HG03520 (cell line): ENCODE data around the gene MKX.

ENCODE experiments used
- ATAC-seq: cut with Tn5 transposase; IDR thresholded peaks from one replicate; pipeline ENCODE4 v1.9.1; 2021; ENCODE audit warnings: mild to moderate bottlenecking, moderate library complexity; ENCODE audit not compliant: unreplicated experiment

Gene MKX, protein sequence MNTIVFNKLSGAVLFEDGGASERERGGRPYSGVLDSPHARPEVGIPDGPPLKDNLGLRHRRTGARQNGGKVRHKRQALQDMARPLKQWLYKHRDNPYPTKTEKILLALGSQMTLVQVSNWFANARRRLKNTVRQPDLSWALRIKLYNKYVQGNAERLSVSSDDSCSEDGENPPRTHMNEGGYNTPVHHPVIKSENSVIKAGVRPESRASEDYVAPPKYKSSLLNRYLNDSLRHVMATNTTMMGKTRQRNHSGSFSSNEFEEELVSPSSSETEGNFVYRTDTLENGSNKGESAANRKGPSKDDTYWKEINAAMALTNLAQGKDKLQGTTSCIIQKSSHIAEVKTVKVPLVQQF

DNA sequence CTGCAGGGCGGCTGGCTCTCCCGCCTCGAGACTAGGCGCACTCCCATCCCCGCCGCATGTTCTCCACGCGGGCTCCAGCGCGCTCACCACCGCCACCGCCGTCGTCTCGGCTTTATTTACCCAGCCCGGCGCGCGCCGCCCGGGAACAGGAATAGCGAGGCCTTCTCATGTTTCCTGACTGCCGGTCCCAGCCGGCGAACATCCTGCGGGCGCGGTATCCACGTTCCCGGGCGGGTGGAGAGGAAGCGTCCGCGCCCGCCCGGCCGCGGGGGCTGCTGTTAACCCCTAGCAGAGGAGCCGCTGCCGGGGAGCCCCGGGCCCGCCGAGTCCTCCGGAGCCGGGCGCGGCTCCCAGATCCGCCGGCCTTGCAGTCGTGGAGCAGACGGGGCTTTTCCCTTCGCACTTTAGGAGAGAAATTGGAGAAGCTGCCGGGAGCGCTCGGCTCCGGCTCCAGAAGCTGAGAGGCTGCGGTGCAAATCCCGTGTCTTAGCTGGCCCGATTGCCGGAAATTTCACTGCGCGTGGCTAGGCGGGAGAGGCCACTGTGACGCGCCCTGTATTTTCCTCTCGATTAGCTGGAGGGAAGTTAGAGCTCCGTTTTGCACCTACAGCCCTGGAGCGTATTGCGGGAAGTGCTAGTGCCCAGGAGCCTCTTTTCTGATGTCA is at the start of gene MKX:
TSS of gene MKX (minus strand) at position 88 of the 665 bp plus-strand sequence. CDS start 2,404 bp downstream, outside the sequence.
- ATAC-seq = no peak

- ATAC-seq = no peak
Observed at GRCh38 chr10:27794157-27794556, 48.5 kb upstream of the MKX start.

GRCh38 chr10:27792216-27792615 is 46.6 kb upstream of the MKX start:
- ATAC-seq = no peak

DNA sequence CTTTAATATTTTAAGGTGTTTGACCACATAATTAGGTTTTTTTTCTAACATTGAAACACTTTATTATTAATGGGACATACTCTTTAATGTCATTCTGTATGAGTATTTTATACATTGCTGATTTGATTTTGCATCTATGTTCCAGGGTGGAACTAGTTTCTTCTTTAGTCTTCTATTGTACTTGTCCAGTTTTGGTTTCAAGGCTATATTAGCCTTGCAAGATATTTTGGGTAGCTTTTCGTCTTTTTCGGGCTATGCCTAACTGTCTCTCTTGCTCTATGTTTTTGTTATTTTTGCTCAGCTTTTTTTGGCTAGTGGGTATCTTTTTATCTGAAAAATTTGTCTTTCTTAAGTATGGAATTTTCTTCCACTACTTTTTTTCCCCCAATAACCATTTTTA is 38.7 kb upstream of the MKX start:
- no peak for ATAC-seq

- peak; percentile 61 for ATAC-seq
Observed at GRCh38 chr10:27783660-27784059, 38.0 kb upstream of the MKX start.

- ATAC-seq = no peak
Observed at GRCh38 chr10:27779462-27780015, 33.9 kb upstream of the MKX start.

DNA sequence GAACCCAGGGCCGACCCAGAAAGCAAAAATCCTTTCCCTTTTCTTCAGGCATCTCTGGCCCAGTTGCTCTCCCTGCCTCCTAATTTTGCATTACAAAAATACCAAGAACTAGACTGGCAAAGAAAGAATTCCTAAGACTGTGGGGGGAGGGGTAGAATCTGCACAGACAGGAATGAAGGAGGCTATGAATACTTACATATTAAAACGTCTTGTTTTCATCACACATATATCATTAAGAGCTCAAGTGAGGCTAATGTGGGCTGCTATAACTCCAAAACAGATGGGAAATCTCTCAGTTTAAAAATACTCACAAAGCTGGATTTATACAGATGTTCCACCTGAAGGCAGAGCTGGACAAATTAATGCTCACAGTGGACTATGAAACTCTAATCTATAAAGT is 29.2 kb upstream of the MKX start:
- no peak for ATAC-seq

DNA sequence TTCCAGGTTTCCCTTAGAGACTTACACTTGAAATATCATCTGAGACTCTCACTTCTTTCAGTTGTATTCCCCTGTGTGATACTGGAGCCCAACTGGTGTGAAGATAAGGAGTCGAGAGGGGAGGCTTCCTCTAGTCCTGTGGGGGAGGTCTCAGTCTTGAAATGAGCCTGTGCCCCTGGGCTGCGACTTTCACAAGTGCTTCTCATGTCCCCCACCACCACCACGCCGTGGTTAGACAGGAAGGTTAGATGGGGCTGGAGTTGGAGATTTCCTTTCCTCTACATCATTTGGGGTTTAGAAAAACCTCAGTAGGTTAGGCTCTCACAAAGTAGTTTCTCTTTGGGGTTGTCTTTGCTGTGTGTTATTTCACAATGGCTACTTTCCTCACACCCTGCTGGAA is 25.6 kb upstream of the MKX start:
- no peak for ATAC-seq

DNA sequence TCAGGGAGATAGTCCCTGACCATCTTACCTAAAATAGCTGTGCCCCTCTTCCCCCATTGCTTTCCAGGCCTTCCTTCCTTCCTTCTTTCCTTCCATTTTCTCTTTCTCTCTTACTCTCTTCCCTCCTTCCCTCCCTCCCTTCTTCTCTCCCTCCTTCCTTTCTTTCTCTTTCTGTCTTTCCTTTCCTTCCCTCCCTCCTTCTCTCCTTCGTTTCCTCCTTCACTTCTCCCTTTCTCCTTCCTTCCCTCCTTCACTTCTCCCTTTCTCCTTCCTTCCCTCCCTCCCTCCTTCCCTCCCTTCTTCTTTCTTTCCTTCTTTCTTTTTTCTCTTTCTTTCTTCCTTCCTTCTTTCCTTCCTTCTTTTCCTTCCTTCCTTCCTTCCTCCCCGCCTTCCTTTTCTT is 24.6 kb upstream of the MKX start:
- no peak for ATAC-seq

GRCh38 chr10:27760867-27761266 is 15.2 kb upstream of the MKX start:
- no peak for ATAC-seq

- no peak for ATAC-seq
Observed at GRCh38 chr10:27759483-27760272, 14.1 kb upstream of the MKX start.

DNA sequence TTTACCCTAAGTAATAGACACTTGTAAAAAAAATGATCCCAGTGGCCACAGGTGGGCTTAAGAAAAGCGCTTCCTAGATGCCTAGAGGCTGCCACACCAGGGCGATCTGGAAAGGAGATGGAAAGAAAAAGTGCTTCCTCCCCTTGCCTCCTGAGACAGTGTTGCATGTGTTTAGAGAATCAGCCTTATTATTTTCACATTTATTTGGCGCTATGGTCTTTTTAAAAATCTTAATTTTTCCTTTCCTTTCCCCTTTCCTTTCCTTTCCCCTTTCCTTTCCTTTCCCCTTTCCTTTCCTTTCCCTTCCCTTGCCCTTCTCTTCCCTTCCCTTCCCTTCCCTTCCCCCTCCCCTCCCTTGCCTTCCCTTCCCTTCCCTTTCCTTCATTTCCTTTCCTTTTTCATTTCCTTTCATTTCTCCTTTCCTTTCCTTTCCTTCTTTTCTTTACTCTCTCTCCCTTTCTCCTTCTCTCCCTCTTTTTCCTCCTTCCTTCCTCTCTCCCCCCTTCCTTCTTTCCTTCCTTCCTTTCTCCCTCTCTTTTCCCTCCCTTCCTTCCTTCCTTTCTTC is 7.1 kb upstream of the MKX start:
- no peak for ATAC-seq

DNA sequence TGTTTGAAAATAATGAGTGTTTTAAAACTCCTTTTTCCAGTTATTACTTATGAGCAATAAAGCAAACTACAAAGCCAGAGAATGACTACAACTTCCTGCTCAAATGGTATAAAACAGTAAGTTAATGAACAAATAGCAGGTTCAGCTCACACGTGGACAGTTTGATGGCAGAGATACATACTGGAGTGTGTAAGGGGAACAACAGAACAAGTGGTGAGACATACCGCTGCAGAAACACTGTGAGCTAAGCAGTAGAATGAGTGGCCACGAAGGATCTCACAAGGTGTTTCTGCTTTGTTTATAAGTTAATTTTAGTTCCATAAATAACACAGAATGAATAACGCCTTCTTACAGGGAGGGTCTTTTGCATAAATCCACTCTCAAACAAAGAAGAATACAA is 3.0 kb upstream of the MKX start:
- ATAC-seq = no peak

DNA sequence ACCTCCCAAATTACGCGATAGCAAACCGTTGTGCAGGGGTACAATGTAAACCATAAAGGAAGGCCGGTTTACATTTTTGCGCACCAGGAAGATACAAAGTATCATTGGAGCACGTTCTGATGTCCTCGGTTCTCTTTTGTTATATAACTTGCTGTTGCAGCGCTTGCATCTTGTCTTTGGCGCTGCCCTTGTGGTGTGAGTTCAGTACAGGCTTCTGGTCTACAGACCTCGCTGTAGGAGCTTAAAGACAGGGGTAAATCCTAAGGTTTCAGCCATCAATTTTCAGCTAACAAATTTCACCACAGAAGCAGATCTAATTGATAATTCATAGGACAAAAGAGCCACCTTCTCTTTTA is 1.5 kb upstream of the MKX start:
- no peak for ATAC-seq

DNA sequence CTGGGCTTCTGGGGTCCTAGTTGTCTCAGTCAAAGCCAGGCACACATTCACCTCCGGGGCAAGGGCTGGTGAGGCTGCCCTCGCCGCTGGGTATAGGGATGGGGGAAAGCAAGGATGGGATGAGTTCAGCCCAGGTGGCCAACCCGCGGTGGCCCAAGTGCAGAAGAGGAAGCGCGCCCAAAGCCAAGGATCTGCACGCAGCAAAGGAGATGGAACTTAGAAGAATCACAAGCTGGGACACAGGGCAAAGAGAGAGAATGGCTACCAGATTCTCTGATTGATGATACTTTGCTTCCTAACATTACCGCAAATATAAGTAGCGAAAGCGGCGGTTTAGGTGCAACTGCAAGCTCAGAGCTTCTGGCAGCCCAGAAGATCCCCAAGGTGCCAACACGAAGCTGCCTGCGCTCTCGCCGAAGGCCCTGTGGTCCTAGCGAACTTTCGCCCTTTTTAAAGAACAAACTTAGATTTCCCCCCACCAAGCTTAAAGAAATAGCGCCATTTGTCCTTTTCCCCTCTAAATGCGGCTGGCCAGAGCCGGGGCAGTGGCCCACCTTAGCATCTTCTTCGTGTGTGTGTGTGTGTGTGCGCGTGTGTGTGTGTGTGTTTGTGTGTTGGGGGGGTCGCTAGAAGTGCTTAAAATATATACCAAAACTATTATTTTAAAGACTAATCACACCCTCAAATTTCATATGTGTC is 927 bp upstream of the MKX start:
- no peak for ATAC-seq

DNA sequence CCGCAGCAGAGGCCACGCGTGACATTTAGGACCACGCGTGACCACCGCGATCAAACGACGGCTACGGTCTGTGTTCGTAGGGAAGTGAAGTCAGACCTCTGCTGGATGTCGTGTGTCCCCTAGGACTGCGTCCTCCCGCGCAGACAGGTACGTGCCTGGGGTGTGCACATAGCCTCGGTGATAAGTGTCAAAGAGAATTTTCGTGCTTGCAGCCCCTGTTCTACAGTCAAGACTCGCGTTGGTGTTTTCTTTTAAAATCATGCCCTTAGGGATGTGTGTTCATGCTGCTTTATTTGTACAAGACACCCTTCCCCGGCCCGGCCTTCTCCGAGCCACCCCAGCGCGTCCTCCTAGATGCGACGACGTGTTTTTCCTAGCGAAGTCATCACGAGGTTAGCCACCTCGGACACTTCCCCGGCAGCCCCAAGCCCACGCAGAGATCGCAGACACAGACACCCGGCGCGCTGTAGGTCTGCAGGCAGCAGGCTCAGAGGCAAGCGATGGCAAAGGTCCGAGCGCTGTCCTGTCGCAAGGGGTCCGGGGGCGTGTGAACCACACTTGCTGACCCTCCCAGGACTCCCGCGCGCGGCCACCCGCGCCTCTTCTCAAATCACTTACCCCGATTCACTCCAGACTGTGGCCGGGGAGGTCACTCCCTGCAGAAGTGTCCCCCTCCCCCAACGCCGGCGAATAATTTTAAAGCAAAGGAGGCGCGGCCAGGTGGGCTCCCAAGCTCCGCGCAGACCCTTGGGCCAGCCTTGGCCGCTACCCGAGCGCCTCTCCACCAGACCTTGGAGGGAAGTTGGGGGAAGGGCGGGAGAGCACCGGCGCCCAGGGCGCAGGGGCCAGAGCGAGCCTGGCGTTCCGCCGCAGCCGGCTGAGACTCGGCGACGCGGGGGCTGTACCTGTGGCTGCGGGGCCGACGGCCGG is 552 bp downstream of the MKX start:
- no peak for ATAC-seq

DNA sequence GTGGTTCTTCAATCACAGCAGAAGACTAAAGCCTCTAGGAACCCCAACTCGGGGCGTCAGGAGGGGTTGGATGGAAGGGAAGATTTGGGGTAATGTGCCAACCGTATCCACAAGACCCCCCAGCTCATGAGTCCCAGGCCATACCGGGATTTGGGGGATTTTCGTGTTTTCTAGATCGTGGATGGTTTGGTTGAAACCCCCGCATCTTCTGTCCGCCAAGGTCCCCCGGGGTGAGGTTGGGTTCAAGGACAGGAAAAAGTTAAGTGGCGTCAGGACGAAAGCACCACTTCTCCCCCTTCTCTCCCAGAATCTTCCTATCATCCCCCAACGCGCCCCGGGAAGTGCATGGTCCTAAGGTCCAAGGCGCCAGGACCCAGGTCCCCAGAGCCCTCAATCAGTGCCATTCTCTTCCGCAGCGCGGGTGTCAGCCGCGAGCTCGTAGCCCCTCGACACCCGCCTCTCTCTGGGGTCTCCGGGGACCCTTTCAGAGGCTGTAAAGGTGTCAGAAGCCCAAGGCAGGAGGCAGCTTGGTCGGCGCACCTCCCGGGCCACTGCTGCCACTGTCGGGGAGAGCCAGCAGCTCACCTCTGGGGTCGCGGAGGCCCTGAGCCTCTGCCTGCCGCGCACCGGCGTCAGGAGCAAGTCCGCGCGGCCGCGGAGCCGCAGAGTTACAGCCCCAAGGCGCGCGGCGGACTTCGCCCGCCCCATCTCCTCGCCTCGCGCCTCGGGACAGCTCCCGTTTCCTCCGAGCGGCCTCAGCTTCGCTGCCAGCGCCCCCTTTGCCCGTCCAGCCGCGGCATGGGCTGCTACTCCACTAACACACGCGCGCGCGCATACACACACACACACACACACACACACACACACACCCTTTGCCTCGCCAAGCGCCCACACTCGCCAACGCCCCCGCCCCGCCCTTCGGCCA is 1.5 kb downstream of the MKX start:
- no peak for ATAC-seq

- ATAC-seq = no peak
Observed at GRCh38 chr10:27743012-27743876, 2.4 kb downstream of the MKX start.
